Measurements from ENCODE around the gene LRBA.

DNA sequence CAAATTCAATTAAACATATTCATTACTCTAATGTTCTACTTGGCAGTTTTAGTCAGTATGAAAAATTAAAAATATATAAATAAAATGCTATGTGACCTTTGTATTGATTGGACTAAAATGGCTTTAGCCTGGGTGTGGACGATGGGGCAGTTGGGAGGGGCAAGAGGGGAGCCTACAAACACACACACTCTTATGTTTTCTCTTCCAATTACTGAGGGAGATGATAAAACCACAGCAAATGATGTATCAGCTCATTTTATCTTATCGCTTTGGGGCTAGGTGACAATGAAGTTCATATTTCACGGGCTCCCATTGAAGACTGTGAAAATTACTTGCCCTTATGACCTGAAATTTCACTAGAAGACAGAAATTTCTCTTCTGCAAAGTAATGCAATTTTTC lies 517.5 kb downstream of the LRBA start:
- no peak for TF ChIP-seq POLR2A (IDR thresholded peaks at IDR 0.05)
- TF ChIP-seq, protein P1, sequence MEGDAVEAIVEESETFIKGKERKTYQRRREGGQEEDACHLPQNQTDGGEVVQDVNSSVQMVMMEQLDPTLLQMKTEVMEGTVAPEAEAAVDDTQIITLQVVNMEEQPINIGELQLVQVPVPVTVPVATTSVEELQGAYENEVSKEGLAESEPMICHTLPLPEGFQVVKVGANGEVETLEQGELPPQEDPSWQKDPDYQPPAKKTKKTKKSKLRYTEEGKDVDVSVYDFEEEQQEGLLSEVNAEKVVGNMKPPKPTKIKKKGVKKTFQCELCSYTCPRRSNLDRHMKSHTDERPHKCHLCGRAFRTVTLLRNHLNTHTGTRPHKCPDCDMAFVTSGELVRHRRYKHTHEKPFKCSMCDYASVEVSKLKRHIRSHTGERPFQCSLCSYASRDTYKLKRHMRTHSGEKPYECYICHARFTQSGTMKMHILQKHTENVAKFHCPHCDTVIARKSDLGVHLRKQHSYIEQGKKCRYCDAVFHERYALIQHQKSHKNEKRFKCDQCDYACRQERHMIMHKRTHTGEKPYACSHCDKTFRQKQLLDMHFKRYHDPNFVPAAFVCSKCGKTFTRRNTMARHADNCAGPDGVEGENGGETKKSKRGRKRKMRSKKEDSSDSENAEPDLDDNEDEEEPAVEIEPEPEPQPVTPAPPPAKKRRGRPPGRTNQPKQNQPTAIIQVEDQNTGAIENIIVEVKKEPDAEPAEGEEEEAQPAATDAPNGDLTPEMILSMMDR (IDR thresholded peaks at IDR 0.05) = no peak

Measured in breast epithelium (tissue), 3 donors.